ENCODE results near the gene LTA4H.

Gene LTA4H

DNA sequence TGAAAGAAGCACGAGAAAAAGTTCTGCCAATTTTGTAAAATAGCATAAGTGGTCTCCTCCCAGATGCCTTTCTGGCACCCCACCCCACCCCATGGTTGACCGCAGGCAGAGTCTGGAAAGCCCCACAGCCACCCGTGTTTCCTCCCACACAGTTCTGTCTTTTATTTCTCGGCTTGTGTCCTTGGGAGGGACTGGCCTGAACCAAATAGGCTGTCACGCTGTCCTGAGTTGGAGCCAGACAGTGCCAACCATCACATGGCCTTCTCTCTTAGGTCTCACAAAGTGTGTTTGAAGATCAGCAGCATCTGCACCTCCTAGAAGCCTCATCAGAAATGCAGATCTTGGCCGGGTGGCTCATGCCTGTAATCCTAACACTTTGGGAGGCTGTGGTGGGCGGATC is 10.2 kb upstream of the LTA4H start:
- H3K4me1 ChIP-seq (ENCODE audit: low read length): peaks cover 25% of the 10 kb centered on the region

DNA sequence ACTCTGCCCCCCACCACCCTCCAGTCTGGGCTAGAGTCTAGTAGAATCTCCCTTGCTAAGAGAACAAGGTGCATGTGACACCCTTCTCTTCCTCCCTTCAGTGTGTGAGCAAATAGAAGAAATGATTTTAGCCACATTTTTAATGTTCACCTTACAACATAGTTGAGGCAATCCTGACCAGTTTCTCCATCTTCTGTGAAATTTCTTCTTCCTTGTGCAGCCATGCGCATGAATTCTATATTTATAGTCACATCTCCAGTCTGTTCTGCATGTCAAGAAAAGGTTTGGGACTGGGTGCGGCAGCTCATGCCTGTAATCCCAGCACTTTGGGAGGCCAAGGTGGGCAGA is 9.5 kb upstream of the LTA4H start:
- Histone ChIP-seq H3K9me2 (replicated peaks; ENCODE audit: insufficient read depth, low read length) (no peaks in the 10 kb centered on the region), H3K36me3 (replicated peaks; ENCODE audit: insufficient read depth, low read length) (no peaks in the 10 kb centered on the region), H3K27ac (ENCODE audit: low read length) (no peak overlapping the region), H3K9me3 (replicated peaks; ENCODE audit: insufficient read depth, low read length) (no peaks in the 10 kb centered on the region), H3K4me2 (ENCODE audit: low read depth, low read length) (no peak overlapping the region), H4K20me1 (ENCODE audit: insufficient read depth, low read length) (no peaks in the 10 kb centered on the region), H3F3A (ENCODE audit: insufficient read depth, low read length) (peaks cover 7% of the 10 kb centered on the region), H3K4me1 (ENCODE audit: low read length) (peaks cover 25% of the 10 kb centered on the region), H3K9ac (ENCODE audit: low read length) (no peak overlapping the region), H3K79me2 (ENCODE audit: low read length) (no peaks in the 10 kb centered on the region), H2AFZ (ENCODE audit: low read length) (no peak overlapping the region), H3K4me3 (ENCODE audit: low read length) (no peak overlapping the region), H3K27me3 (replicated peaks; ENCODE audit: insufficient read depth, low read length) (no peaks in the 10 kb centered on the region)
- no peak for DNase-seq
- TF ChIP-seq EZH2phosphoT487 (IDR thresholded peaks at IDR 0.05; ENCODE audit: low read length) (no peak), EZH2 (optimal IDR thresholded peaks at IDR 0.05; ENCODE audit: low read depth, low read length) (no peak)
- TF ChIP-seq, protein P1, sequence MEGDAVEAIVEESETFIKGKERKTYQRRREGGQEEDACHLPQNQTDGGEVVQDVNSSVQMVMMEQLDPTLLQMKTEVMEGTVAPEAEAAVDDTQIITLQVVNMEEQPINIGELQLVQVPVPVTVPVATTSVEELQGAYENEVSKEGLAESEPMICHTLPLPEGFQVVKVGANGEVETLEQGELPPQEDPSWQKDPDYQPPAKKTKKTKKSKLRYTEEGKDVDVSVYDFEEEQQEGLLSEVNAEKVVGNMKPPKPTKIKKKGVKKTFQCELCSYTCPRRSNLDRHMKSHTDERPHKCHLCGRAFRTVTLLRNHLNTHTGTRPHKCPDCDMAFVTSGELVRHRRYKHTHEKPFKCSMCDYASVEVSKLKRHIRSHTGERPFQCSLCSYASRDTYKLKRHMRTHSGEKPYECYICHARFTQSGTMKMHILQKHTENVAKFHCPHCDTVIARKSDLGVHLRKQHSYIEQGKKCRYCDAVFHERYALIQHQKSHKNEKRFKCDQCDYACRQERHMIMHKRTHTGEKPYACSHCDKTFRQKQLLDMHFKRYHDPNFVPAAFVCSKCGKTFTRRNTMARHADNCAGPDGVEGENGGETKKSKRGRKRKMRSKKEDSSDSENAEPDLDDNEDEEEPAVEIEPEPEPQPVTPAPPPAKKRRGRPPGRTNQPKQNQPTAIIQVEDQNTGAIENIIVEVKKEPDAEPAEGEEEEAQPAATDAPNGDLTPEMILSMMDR (IDR thresholded peaks at IDR 0.05; ENCODE audit: low read length): no peak

More for the DNA sequence above, 10.2 kb upstream of the LTA4H start:
- Histone ChIP-seq H2AFZ (ENCODE audit: low read length) (no peak overlapping the region), H3K27ac (ENCODE audit: low read length) (no peak overlapping the region), H3K79me2 (ENCODE audit: low read length) (no peaks in the 10 kb centered on the region), H4K20me1 (ENCODE audit: insufficient read depth, low read length) (no peaks in the 10 kb centered on the region), H3K4me2 (ENCODE audit: low read depth, low read length) (no peak overlapping the region), H3K36me3 (replicated peaks; ENCODE audit: insufficient read depth, low read length) (no peaks in the 10 kb centered on the region), H3K9ac (ENCODE audit: low read length) (no peak overlapping the region), H3K4me3 (ENCODE audit: low read length) (no peak overlapping the region), H3K9me3 (replicated peaks; ENCODE audit: insufficient read depth, low read length) (no peaks in the 10 kb centered on the region), H3K9me2 (replicated peaks; ENCODE audit: insufficient read depth, low read length) (no peaks in the 10 kb centered on the region), H3F3A (ENCODE audit: insufficient read depth, low read length) (peaks cover 7% of the 10 kb centered on the region), H3K27me3 (replicated peaks; ENCODE audit: insufficient read depth, low read length) (no peaks in the 10 kb centered on the region)
- TF ChIP-seq, protein P1 (IDR thresholded peaks at IDR 0.05; ENCODE audit: low read length): no peak
- TF ChIP-seq EZH2 (optimal IDR thresholded peaks at IDR 0.05; ENCODE audit: low read depth, low read length) (no peak), EZH2phosphoT487 (IDR thresholded peaks at IDR 0.05; ENCODE audit: low read length) (no peak)
- no peak for DNase-seq

DNA sequence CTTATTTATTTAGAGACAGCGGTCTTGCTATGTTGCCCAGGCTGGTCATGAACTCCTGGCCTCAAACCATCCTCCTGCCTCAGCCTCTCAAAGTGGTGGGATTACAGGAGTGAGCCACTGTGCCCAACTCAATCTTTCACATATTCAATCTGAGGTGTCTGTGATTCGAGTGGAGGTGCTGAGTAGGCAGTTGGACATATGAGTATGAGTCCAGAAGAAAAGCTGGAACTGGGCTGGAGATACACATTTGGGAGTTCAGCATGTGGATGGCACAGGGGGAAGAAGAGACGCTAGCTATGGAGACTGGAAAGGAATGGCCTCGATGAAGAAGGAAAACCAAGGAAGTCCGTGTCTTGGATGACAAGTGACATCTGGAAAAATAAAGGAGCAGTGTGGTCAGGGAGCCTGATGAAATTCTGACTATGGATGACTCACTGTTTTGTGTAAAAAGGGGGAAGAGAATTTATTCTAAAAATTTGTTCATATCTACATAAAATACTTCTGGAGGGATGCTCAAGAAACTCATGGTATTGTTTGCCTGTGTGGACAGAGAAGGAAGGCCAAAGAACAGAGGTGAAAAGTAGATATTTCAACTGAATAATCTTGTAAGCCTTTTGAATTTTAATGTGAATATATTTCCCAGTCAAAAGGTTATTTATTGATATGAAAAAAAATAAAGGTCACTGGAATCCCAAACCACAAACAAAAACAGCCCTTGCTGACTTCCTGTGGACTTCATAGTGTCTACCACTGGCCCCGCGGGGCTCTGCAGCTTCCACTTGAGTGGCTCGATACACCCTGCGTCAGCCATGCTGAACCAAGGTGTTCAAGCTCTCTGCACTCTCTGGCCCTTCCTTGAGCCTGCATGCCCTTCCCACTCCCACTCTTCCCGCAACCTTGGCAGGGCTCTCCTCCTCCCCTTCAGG is 8.9 kb upstream of the LTA4H start:
- Histone ChIP-seq H3K9me2 (replicated peaks; ENCODE audit: insufficient read depth, low read length) (no peaks in the 10 kb centered on the region), H3F3A (ENCODE audit: insufficient read depth, low read length) (peaks cover 7% of the 10 kb centered on the region), H3K36me3 (replicated peaks; ENCODE audit: insufficient read depth, low read length) (no peaks in the 10 kb centered on the region), H3K27me3 (replicated peaks; ENCODE audit: insufficient read depth, low read length) (no peaks in the 10 kb centered on the region), H3K9me3 (replicated peaks; ENCODE audit: insufficient read depth, low read length) (no peaks in the 10 kb centered on the region), H3K4me3 (ENCODE audit: low read length) (no peak overlapping the region), H3K4me1 (ENCODE audit: low read length) (peaks cover 25% of the 10 kb centered on the region), H4K20me1 (ENCODE audit: insufficient read depth, low read length) (no peaks in the 10 kb centered on the region), H3K27ac (ENCODE audit: low read length) (no peak overlapping the region), H3K4me2 (ENCODE audit: low read depth, low read length) (no peak overlapping the region), H3K79me2 (ENCODE audit: low read length) (no peaks in the 10 kb centered on the region), H3K9ac (ENCODE audit: low read length) (no peak overlapping the region), H2AFZ (ENCODE audit: low read length) (no peak overlapping the region)
- no peak for DNase-seq
- no peak for TF ChIP-seq EZH2phosphoT487 (IDR thresholded peaks at IDR 0.05; ENCODE audit: low read length)
- no peak for TF ChIP-seq EZH2 (optimal IDR thresholded peaks at IDR 0.05; ENCODE audit: low read depth, low read length)
- TF ChIP-seq, protein P1 (IDR thresholded peaks at IDR 0.05; ENCODE audit: low read length): no peak

Data from MM.1S (cell line).